ENCODE measurements around the gene ADISSP. TPM values are rescaled to one million over a fixed set of nuclear protein-coding genes. Genes with fewer than 3 reads are reported as not detected.

The ADISSP gene
- total RNA-seq, 1 donor from 2014 or later = 62.0 TPM

- no peak for DNase-seq (ENCODE audit: low read depth)
- H3K4me3 ChIP-seq (ENCODE audit: low read depth, low read length) = no peak overlapping the region
- TF ChIP-seq CTCF (conservative IDR thresholded peaks at IDR 0.05; ENCODE audit: low read depth, low read length) = no peak
These were observed 56.0 kb downstream of the ADISSP start for GRCh38 chr20:3711484-3711941.

- no peak for DNase-seq (ENCODE audit: low read depth)
- H3K4me3 ChIP-seq (ENCODE audit: low read depth, low read length) = no peak overlapping the region
- peak; percentile 88 for TF ChIP-seq CTCF (conservative IDR thresholded peaks at IDR 0.05; ENCODE audit: low read depth, low read length)
These were observed 56.7 kb downstream of the ADISSP start for GRCh38 chr20:3710703-3711483.

DNA sequence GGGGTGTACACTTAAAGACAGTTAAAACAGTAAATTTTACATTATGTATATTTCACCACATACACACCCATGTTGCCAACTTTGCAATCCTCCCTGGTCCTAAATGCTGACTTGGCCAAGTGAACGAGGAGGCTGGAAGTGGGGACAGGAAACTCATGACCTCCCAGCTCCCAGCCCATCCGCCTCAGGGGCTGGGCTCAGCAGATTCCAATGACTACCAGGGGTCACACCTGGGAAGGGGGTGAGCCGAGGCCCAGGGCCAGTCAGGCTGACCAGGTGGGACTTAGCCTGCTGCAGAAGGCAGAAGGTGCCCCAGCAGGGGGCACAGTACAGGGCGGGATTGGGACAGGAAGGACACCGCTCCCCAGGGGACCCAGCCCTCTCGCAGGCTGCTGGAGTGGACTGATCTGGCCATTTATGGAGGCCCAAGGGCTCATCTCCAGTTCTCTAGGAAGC, 57.5 kb downstream of the ADISSP start:
- TF ChIP-seq CTCF (conservative IDR thresholded peaks at IDR 0.05; ENCODE audit: low read depth, low read length) = no peak
- H3K4me3 ChIP-seq (ENCODE audit: low read depth, low read length) = no peak overlapping the region
- DNase-seq (ENCODE audit: low read depth) = no peak

DNA sequence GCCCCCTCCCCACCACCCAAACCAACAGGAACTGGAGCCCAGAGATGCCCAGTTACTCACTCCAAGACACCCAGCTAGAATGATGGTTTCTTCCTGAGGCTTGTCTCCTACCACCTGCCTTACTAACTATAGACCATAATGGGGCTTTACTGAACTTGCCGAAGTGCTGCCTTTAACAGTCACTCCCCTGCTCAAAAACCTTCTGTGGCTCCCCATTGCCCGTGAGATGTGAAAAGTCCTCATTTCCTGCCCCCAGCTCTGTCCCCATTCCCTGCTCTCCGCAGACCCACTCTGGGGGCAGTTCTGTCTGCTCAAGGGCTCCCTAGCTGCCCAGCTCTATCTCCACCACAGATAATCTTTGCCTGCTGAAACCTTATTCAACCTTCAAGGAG, 60.0 kb downstream of the ADISSP start:
- no peak overlapping the region for H3K4me3 ChIP-seq (ENCODE audit: low read depth, low read length)
- no peak for DNase-seq (ENCODE audit: low read depth)

GRCh38 chr20:3706774-3707507, 60.6 kb downstream of the ADISSP start:
- no peak for TF ChIP-seq CTCF (conservative IDR thresholded peaks at IDR 0.05; ENCODE audit: low read depth, low read length)
- no peak for DNase-seq (ENCODE audit: low read depth)
- H3K4me3 ChIP-seq (ENCODE audit: low read depth, low read length) = no peak overlapping the region

More for the DNA sequence above, 60.0 kb downstream of the ADISSP start:
- TF ChIP-seq CTCF (conservative IDR thresholded peaks at IDR 0.05; ENCODE audit: low read depth, low read length) = no peak

DNA sequence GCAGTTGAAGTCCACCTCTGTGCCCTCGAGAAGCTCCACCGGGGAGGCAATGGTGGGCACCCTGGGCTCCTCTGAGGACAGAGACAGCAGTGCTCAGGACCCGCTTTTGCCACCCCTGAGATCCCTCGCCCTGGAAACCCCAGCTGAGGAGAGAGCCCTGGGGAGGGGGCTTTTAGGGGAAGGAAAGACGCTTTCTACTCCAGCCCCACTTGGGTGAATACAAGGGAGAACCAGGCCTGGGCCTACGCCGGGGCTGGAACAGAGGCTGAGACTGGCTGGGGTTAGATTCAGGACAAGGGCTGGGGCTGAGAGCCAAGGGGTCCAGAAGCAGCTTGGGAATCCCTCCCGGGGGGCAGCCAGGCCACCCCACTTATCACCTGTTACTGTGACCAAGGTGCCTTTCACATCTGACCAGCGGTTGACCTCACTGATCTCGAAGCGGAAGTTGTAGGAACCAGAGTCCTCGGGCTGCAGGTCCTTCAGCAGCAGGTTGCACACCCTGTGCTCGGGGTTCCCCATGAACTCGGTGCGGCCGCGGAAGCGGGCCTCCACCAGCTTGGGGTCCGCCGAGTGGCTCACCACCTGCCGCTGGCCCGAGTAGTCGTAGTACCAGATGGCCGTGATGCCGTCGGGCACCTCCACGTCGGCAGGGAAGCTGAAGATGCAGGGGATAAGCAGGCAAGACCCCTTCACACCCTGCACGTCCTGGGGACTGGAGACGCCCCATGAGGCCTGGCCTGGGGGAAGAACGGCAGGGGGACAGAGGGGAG, 61.4 kb downstream of the ADISSP start:
- no peak for TF ChIP-seq CTCF (conservative IDR thresholded peaks at IDR 0.05; ENCODE audit: low read depth, low read length)
- no peak overlapping the region for H3K4me3 ChIP-seq (ENCODE audit: low read depth, low read length)
- no peak for DNase-seq (ENCODE audit: low read depth)

All from epithelial cell of proximal tubule (primary cell).